ENCODE results near the gene VIT. TPM values are rescaled to one million over a fixed set of nuclear protein-coding genes. Genes with fewer than 3 reads are reported as not detected.

VIT gene
- total RNA-seq, 1 experiment from 2014 or later = not detected

DNA sequence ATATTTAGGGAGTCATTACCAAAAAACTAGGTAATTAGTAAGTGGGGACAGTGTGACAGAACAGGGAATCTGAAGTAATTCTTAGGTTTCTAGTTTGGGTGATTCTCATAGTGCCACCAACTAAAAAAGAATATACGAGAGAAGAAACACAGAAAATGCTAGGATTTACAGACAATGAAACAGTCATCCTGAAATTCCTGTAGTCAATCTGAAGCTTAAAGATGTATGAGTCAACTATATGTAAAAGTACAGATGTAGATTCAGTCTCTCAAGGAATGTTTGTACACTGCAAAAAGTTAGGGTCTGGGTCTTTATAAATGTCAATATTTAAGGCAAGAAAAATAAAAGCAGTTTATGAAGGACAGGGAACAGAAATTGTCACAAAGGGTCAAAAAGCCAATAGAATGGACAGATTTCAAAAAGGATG, 162.9 kb downstream of the VIT start:
- no peak overlapping the region for H3K4me2 ChIP-seq
- H3F3A ChIP-seq (ENCODE audit: insufficient read depth, low read depth) = no peaks in the 10 kb centered on the region
- no peak overlapping the region for H2AFZ ChIP-seq
- POLR2A ChIA-PET (ENCODE audit: unreplicated experiment) = no interaction called here
- no peaks in the 10 kb centered on the region for H3K9me3 ChIP-seq (ENCODE audit: insufficient read depth, low read depth)
- no peaks in the 10 kb centered on the region for H3K9me2 ChIP-seq (ENCODE audit: insufficient read depth)
- H3K79me2 ChIP-seq (ENCODE audit: low read depth) = no peaks in the 10 kb centered on the region
- TF ChIP-seq, protein P1, sequence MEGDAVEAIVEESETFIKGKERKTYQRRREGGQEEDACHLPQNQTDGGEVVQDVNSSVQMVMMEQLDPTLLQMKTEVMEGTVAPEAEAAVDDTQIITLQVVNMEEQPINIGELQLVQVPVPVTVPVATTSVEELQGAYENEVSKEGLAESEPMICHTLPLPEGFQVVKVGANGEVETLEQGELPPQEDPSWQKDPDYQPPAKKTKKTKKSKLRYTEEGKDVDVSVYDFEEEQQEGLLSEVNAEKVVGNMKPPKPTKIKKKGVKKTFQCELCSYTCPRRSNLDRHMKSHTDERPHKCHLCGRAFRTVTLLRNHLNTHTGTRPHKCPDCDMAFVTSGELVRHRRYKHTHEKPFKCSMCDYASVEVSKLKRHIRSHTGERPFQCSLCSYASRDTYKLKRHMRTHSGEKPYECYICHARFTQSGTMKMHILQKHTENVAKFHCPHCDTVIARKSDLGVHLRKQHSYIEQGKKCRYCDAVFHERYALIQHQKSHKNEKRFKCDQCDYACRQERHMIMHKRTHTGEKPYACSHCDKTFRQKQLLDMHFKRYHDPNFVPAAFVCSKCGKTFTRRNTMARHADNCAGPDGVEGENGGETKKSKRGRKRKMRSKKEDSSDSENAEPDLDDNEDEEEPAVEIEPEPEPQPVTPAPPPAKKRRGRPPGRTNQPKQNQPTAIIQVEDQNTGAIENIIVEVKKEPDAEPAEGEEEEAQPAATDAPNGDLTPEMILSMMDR (conservative IDR thresholded peaks at IDR 0.05) = no peak
- no peak for TF ChIP-seq EZH2 (IDR thresholded peaks at IDR 0.05; ENCODE audit: low read depth)
- intact Hi-C loops (cut with micrococcal nuclease; ENCODE audit: unreplicated experiment) = no loop called here
- H3K4me1 ChIP-seq (replicated peaks; ENCODE audit: insufficient read depth) = no peaks in the 10 kb centered on the region
- no peaks in the 10 kb centered on the region for H3K27me3 ChIP-seq (ENCODE audit: insufficient read depth, low read depth)
- CTCF ChIA-PET = no interaction called here
- BruUV-seq (replicated peaks) = no TSS peak
- no peaks in the 10 kb centered on the region; the same call in 1 of the 2 replicates for H3K36me3 ChIP-seq (ENCODE audit: low read depth)
- no peak overlapping the region for H3K27ac ChIP-seq
- no peaks in the 10 kb centered on the region for H4K20me1 ChIP-seq (ENCODE audit: insufficient read depth)
- no peak overlapping the region for H3K4me3 ChIP-seq
- no peak for DNase-seq

DNA sequence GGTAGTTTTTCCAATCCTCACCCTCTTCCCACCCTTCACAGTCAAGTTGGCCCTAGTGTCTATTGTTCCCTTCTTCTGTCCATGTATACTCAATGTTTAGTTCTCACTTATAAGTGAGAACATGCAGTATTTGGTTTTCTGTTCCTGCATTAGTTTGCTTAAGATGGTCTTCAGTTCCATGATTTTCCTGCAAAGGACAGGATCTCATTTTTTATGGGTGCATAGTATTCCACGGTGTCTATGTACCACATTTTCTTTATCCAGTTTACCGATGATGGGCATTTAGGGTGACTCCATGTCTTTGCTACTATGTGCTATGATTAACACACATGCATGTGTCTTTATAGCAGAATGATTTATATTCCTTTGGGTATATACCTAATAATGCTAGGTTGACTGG, 165.4 kb downstream of the VIT start:
- Histone ChIP-seq H3F3A (ENCODE audit: insufficient read depth, low read depth) (no peaks in the 10 kb centered on the region), H3K4me2 (no peak overlapping the region), H3K4me1 (replicated peaks; ENCODE audit: insufficient read depth) (no peaks in the 10 kb centered on the region), H3K79me2 (ENCODE audit: low read depth) (no peaks in the 10 kb centered on the region), H3K9me2 (ENCODE audit: insufficient read depth) (no peaks in the 10 kb centered on the region), H2AFZ (no peak overlapping the region), H3K27me3 (ENCODE audit: insufficient read depth, low read depth) (no peaks in the 10 kb centered on the region), H3K27ac (no peak overlapping the region), H4K20me1 (ENCODE audit: insufficient read depth) (no peaks in the 10 kb centered on the region), H3K9me3 (ENCODE audit: insufficient read depth, low read depth) (no peaks in the 10 kb centered on the region), H3K4me3 (no peak overlapping the region), H3K36me3 (ENCODE audit: low read depth) (peaks cover 5% of the 10 kb centered on the region; the same call in 1 of the 2 replicates)
- CTCF ChIA-PET = no interaction called here
- POLR2A ChIA-PET (ENCODE audit: unreplicated experiment) = no interaction called here
- TF ChIP-seq, protein P1 (conservative IDR thresholded peaks at IDR 0.05) = no peak
- no peak for TF ChIP-seq EZH2 (IDR thresholded peaks at IDR 0.05; ENCODE audit: low read depth)
- DNase-seq = no peak
- intact Hi-C loops (cut with micrococcal nuclease; ENCODE audit: unreplicated experiment) = no loop called here
- no TSS peak for BruUV-seq (replicated peaks)

Other genes starting within 250 kb of the VIT start
- gene FEZ2, start 98.5 kb upstream of the VIT start, total RNA-seq (2021) = 33.9 and 36.1 TPM in 2 replicates